Naive thymus-derived CD4-positive, alpha-beta T cell (primary cell): Measurements from ENCODE around the gene SIGLEC7. TPM values are rescaled to one million over a fixed set of nuclear protein-coding genes. Genes with fewer than 3 reads are reported as not detected.

ENCODE experiments used
- ATAC-seq: fragments of 150-1000 bp; cut with Tn5 transposase; 2 replicates; pipeline ENCODE4 v1.10.0; 2021; ENCODE audit warnings: mild to moderate bottlenecking, moderate library complexity
- CTCF ChIA-PET: fragments of 350-600 bp; sonication (Branson Sonifier 250); formaldehyde crosslinking; loops from one replicate; lab custom pipeline; 2021; ENCODE audit warnings: antibody characterized with exemption; lab: Charles Lee
- POLR2A ChIA-PET: fragments of 350-600 bp; sonication (Branson Sonifier 250); formaldehyde crosslinking; loops from one replicate; lab custom pipeline; 2021; ENCODE audit warnings: antibody characterized with exemption, inconsistent platforms; lab: Charles Lee
- DNase-seq, 9 donors: peaks; one replicate each; pipeline versions ENCODE4 v3.0.0 to v3.0.0-alpha.2; 2020 to 2022; ENCODE audit warnings: mixed read lengths in 1 of 9
- H3K27ac ChIP-seq: one replicate; pipeline ENCODE4 v1.7.0; 2013; ENCODE audit warnings: mild to moderate bottlenecking, low read depth, low read length, moderate library complexity
- H3K27me3 ChIP-seq, 2 donors: one replicate each; pipeline ENCODE4 v1.7.0; 2013; ENCODE audit warnings: low read length in 2 of 2, mild to moderate bottlenecking in 2 of 2, moderate library complexity in 2 of 2; ENCODE audit not compliant: control insufficient read depth in 2 of 2, insufficient read depth in 2 of 2
- H3K36me3 ChIP-seq, 3 experiments: 1 replicate in 2 of 3; 2 replicates in 1 of 3; pipeline ENCODE4 v1.7.0; 2013; ENCODE audit warnings: low read length in 3 of 3, mild to moderate bottlenecking in 3 of 3, moderate library complexity in 1 of 3; ENCODE audit not compliant: insufficient read depth in 3 of 3, control insufficient read depth in 2 of 3
- H3K4me1 ChIP-seq, 2 donors: one replicate each; pipeline ENCODE4 v1.7.0; 2013; ENCODE audit warnings: low read length in 2 of 2, mild to moderate bottlenecking in 2 of 2, moderate library complexity in 1 of 2; ENCODE audit not compliant: control insufficient read depth in 2 of 2, insufficient read depth in 2 of 2
- H3K4me3 ChIP-seq: 2 replicates; pipeline ENCODE4 v1.7.0; 2013; ENCODE audit warnings: mild to moderate bottlenecking, low read length
- H3K9me3 ChIP-seq, 3 experiments: 1 replicate in 2 of 3; 2 replicates in 1 of 3; pipeline ENCODE4 v1.7.0; 2013; ENCODE audit warnings: low read length in 3 of 3; ENCODE audit not compliant: control insufficient read depth in 2 of 3
- H3K27ac Mint-ChIP-seq, 9 donors: one replicate each; pipeline ENCODE4 v1.8.0; 2020 to 2022; ENCODE audit warnings: mixed read lengths in 9 of 9, mild to moderate bottlenecking in 8 of 9, moderate library complexity in 5 of 9, inconsistent platforms in 2 of 9
- H3K27me3 Mint-ChIP-seq, 5 donors: one replicate each; pipeline ENCODE4 v1.8.0; 2021 to 2022; ENCODE audit warnings: mixed read lengths in 5 of 5, mild to moderate bottlenecking in 1 of 5
- H3K36me3 Mint-ChIP-seq, 5 donors: one replicate each; pipeline ENCODE4 v1.8.0; 2020 to 2022; ENCODE audit warnings: mixed read lengths in 5 of 5, mild to moderate bottlenecking in 3 of 5, inconsistent platforms in 1 of 5
- H3K4me1 Mint-ChIP-seq, 7 donors: one replicate each; pipeline ENCODE4 v1.8.0; 2020 to 2022; ENCODE audit warnings: mixed read lengths in 7 of 7, mild to moderate bottlenecking in 3 of 7, inconsistent platforms in 1 of 7
- H3K4me3 Mint-ChIP-seq, 10 donors: one replicate each; pipeline ENCODE4 v1.8.0; 2020 to 2022; ENCODE audit warnings: mild to moderate bottlenecking in 10 of 10, mixed read lengths in 10 of 10, moderate library complexity in 6 of 10, inconsistent platforms in 2 of 10
- H3K9me3 Mint-ChIP-seq, 11 donors: one replicate each; pipeline ENCODE4 v1.8.0; 2020 to 2022; ENCODE audit warnings: mixed read lengths in 11 of 11, mild to moderate bottlenecking in 4 of 11, inconsistent platforms in 1 of 11, moderate library complexity in 1 of 11
- intact Hi-C, 2 donors: fragments of 100-400 bp; cut with micrococcal nuclease; formaldehyde crosslinking; loops; one replicate each; pipeline ENCODE4 v1.15.1; 2023
- polyA plus RNA-seq, 2 donors: library from polyadenylated mRNA; unstranded; fragments of 300-500 nt; fragmentation: Illumina TruSeq; gene quantifications; one replicate each; pipeline ENCODE4 v1.2.3, GENCODE V29; 2021
- total RNA-seq, 6 experiments: library from RNA in 5 of 6; stranded (reverse) in 5 of 6; gene quantifications; 1 replicate in 5 of 6; 2 replicates in 1 of 6; pipeline ENCODE4 v1.2.3 and lab custom pipeline; 2021 to 2026

Gene SIGLEC7
- total and polyA plus RNA-seq, 7 experiments from 2014 or later = 0.25 to 10.3 (median 0.68) TPM; not detected in 2

DNA sequence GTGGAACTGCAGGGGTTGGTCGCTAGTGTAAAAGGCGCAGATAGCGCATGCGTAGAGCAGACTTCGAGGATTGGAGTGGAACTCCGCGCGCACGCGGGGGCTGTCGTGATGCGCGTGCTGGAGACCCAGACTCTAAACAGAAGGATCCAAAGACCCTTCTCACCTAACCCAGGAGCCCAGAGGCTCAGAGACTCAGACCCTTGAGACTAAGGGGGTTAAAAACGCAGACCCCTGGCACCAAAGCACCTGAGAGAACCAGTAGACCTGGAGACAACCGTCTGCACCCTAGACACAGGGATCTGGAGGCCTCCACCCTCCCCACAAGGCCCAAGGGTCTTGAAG, 33.3 kb upstream of the SIGLEC7 start:
- H3K36me3 Mint-ChIP-seq = peaks cover 0 to 13% (median 7%) of the 10 kb centered on the region in 5 donors
- ATAC-seq = peak; percentile 60
- ChIA-PET CTCF (interaction anchor here (0.8 kb wide), 2 partner anchors 10 to 48 kb away, joined by 3 to 4 read pairs; no protein-coding TSS in a partner anchor), POLR2A (no interaction called here)
- no peaks in the 10 kb centered on the region for H3K27me3 Mint-ChIP-seq
- H3K27ac Mint-ChIP-seq = peak overlapping the region; percentile 92 to 99 (median 97)
- Histone ChIP-seq H3K27me3 (no peaks in the 10 kb centered on the region), H3K36me3 (peaks cover 0 to 14% (median 6%) of the 10 kb centered on the region in 3 experiments), H3K27ac (peak overlapping the region; percentile 77), H3K4me1 (peaks cover 14 to 17% of the 10 kb centered on the region in 2 donors), H3K4me3 (peak overlapping the region; percentile 92), H3K9me3 (no peaks in the 10 kb centered on the region)
- H3K4me3 Mint-ChIP-seq = peak overlapping the region; percentile 90 to 100 (median 98)
- H3K4me1 Mint-ChIP-seq = peaks cover 27 to 48% (median 37%) of the 10 kb centered on the region in 7 donors
- peaks cover 0 to 4% (median 0%) of the 10 kb centered on the region in 11 donors for H3K9me3 Mint-ChIP-seq
- DNase-seq = no peak
- intact Hi-C loops = loop anchor here (1.0 to 10.0 kb wide), 18 partner anchors 11 to 1341 kb away; partner anchors contain the start of genes VRK3 (in 2 of the 2), AKT1S1 (in 1 of the 2), AP2A1 (in 1 of the 2) and KCNC3 (in 1 of the 2)

- ATAC-seq (no peak), DNase-seq (no peak)
- peaks cover 0 to 4% (median 0%) of the 10 kb centered on the region in 3 experiments for H3K36me3 ChIP-seq
- CTCF ChIA-PET = no interaction called here
- intact Hi-C loops = no loop called here
- no peaks in the 10 kb centered on the region for H3K27me3 ChIP-seq
- peaks cover 31 to 35% of the 10 kb centered on the region in 2 donors for H3K4me1 ChIP-seq
- H3K4me1 Mint-ChIP-seq = peaks cover 25 to 37% (median 29%) of the 10 kb centered on the region in 7 donors
- no peak overlapping the region for H3K4me3 Mint-ChIP-seq
- peaks cover 0 to 4% (median 0%) of the 10 kb centered on the region in 11 donors for H3K9me3 Mint-ChIP-seq
- no peaks in the 10 kb centered on the region for H3K9me3 ChIP-seq
- H3K27me3 Mint-ChIP-seq = no peaks in the 10 kb centered on the region
- POLR2A ChIA-PET = interaction anchor here (1.7 to 2.9 kb wide), 3 partner anchors 10 to 17 kb away, joined by 4 to 9 read pairs (median 6); no protein-coding TSS in a partner anchor
- H3K36me3 Mint-ChIP-seq = peaks cover 0 to 8% (median 0%) of the 10 kb centered on the region in 5 donors
- no peak overlapping the region for H3K4me3 ChIP-seq
- peak overlapping the region in 1 of 9 donors; percentile 21 for H3K27ac Mint-ChIP-seq
- no peak overlapping the region for H3K27ac ChIP-seq
Measured at GRCh38 chr19:51110666-51110971, 31.5 kb upstream of the SIGLEC7 start.

GRCh38 chr19:51111606-51112005, 30.5 kb upstream of the SIGLEC7 start:
- DNase-seq (no peak), ATAC-seq (no peak)
- H3K9me3 ChIP-seq = no peaks in the 10 kb centered on the region
- peaks cover 41 to 45% of the 10 kb centered on the region in 2 donors for H3K4me1 ChIP-seq
- ChIA-PET POLR2A (interaction anchor here (0.7 to 2.9 kb wide), 2 partner anchors 9 to 16 kb away, joined by 3 to 9 read pairs; no protein-coding TSS in a partner anchor), CTCF (interaction anchor here (1.0 to 1.6 kb wide), 3 partner anchors 15 to 47 kb away, joined by 3 to 4 read pairs (median 3); no protein-coding TSS in a partner anchor)
- H3K36me3 Mint-ChIP-seq = peaks cover 0 to 5% (median 0%) of the 10 kb centered on the region in 5 donors
- no peak overlapping the region for H3K27ac Mint-ChIP-seq
- H3K36me3 ChIP-seq = peaks cover 0 to 4% (median 0%) of the 10 kb centered on the region in 3 experiments
- peaks cover 0 to 4% (median 0%) of the 10 kb centered on the region in 11 donors for H3K9me3 Mint-ChIP-seq
- intact Hi-C loops = no loop called here
- H3K4me3 Mint-ChIP-seq = no peak overlapping the region
- H3K27me3 ChIP-seq = no peaks in the 10 kb centered on the region
- H3K27me3 Mint-ChIP-seq = no peaks in the 10 kb centered on the region
- H3K27ac ChIP-seq = no peak overlapping the region
- H3K4me1 Mint-ChIP-seq = peaks cover 19 to 30% (median 26%) of the 10 kb centered on the region in 7 donors
- H3K4me3 ChIP-seq = no peak overlapping the region

DNA sequence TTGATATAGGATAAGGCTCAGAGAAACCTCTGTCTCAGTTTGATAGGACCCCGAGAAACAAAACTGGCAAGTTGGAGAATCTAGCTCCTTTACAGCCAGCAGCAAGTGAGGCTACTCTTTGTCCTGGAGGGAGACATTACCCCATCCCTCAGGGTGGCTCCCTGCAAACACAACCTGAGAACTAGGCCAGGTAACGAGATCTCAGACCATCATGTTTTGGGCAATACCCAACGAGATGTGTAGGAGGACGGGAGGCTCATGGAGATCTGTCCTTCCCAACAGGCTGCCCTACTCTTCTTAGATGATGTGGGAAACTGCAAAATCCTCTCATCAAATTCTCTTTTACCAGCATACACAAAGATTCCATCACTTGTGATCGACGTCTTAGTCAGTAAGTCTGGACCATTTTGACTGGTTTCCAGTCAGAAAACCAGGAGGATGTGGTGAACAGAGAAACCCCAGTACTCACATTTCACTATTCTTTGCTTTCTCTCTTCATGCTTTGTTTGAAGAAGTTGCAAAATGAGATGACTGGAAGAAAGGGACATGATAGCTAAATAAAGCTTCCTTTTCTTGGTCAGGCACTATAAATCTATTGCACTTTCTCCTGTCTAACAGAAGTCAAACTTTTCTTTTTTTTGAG, 27.9 kb upstream of the SIGLEC7 start:
- no peaks in the 10 kb centered on the region for H3K36me3 ChIP-seq
- no peaks in the 10 kb centered on the region for H3K27me3 ChIP-seq
- H3K4me3 Mint-ChIP-seq = peak overlapping the region in 7 of 10 donors; percentile 5 to 57 (median 41)
- no peaks in the 10 kb centered on the region for H3K9me3 ChIP-seq
- DNase-seq (peak in 5 of 9 donors; percentile 26 to 66 (median 51)), ATAC-seq (peak; percentile 63)
- H3K27ac Mint-ChIP-seq = peak overlapping the region in 8 of 9 donors; percentile 48 to 82 (median 61)
- peaks cover 5 to 26% (median 11%) of the 10 kb centered on the region in 7 donors for H3K4me1 Mint-ChIP-seq
- H3K36me3 Mint-ChIP-seq = no peaks in the 10 kb centered on the region
- no peaks in the 10 kb centered on the region for H3K9me3 Mint-ChIP-seq
- ChIA-PET CTCF (interaction anchor here (1.0 to 1.2 kb wide), 2 partner anchors 18 to 20 kb away, joined by 3 to 4 read pairs; no protein-coding TSS in a partner anchor), POLR2A (interaction anchor here (0.6 to 2.2 kb wide), 8 partner anchors 8 to 1670 kb away, joined by 3 to 9 read pairs (median 4); no protein-coding TSS in a partner anchor)
- no peak overlapping the region for H3K4me3 ChIP-seq
- H3K4me1 ChIP-seq = peaks cover 39 to 40% of the 10 kb centered on the region in 2 donors
- intact Hi-C loops = no loop called here
- peaks cover 0 to 6% (median 0%) of the 10 kb centered on the region in 5 donors for H3K27me3 Mint-ChIP-seq
- H3K27ac ChIP-seq = peak overlapping the region; percentile 33

- no peaks in the 10 kb centered on the region for H3K36me3 ChIP-seq
- H3K4me1 ChIP-seq = peaks cover 42 to 57% of the 10 kb centered on the region in 2 donors
- H3K4me3 ChIP-seq = no peak overlapping the region
- Mint-ChIP-seq H3K4me1 (peaks cover 22 to 38% (median 27%) of the 10 kb centered on the region in 7 donors), H3K9me3 (peaks cover 0 to 5% (median 0%) of the 10 kb centered on the region in 11 donors), H3K27ac (peak overlapping the region in 6 of 9 donors; percentile 3 to 59 (median 44)), H3K27me3 (peaks cover 0 to 7% (median 0%) of the 10 kb centered on the region in 5 donors), H3K4me3 (peak overlapping the region in 3 of 10 donors; percentile 25 to 50 (median 48)), H3K36me3 (no peaks in the 10 kb centered on the region)
- H3K27me3 ChIP-seq = no peaks in the 10 kb centered on the region
- POLR2A ChIA-PET = no interaction called here
- ATAC-seq (peak; percentile 44), DNase-seq (no peak)
- CTCF ChIA-PET = no interaction called here
- H3K27ac ChIP-seq = no peak overlapping the region
- intact Hi-C loops = no loop called here
- H3K9me3 ChIP-seq = no peaks in the 10 kb centered on the region
Measured at GRCh38 chr19:51116736-51117286, 25.3 kb upstream of the SIGLEC7 start.

DNA sequence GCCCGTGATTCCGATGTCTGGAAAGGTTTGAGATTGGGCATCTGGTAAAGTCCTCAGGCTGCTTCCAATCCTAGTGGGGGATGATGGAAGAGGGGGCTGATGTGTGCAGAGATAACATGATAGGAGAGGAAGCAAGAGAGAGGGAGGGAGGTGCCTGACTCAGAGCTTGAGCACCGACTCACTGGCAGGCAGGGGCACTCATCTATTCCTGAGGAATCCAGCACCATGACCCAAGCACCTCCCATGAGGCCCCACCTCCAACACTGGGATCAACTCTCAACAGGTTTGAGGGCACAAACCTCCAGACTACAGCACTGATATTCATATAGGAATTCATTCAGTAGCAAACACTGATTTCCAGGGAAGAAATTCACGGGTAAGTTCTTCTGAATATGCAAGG, 23.0 kb upstream of the SIGLEC7 start:
- no peak overlapping the region for H3K4me3 ChIP-seq
- Mint-ChIP-seq H3K27ac (peak overlapping the region in 8 of 9 donors; percentile 1 to 55 (median 38)), H3K27me3 (peaks cover 0 to 7% (median 0%) of the 10 kb centered on the region in 5 donors), H3K4me1 (peaks cover 42 to 58% (median 50%) of the 10 kb centered on the region in 7 donors), H3K4me3 (no peak overlapping the region), H3K9me3 (peaks cover 0 to 5% (median 0%) of the 10 kb centered on the region in 11 donors), H3K36me3 (peaks cover 0 to 2% (median 0%) of the 10 kb centered on the region in 5 donors)
- POLR2A ChIA-PET = interaction anchor here (0.7 kb wide), 1 partner anchor 61 kb away, joined by 5 read pairs; no protein-coding TSS in a partner anchor
- no peaks in the 10 kb centered on the region for H3K9me3 ChIP-seq
- H3K36me3 ChIP-seq = no peaks in the 10 kb centered on the region
- ATAC-seq (no peak), DNase-seq (no peak)
- intact Hi-C loops = loop anchor here in 1 of 2 donors (2.0 kb wide), 1 partner anchor 14 kb away; no protein-coding TSS in a partner anchor
- H3K4me1 ChIP-seq = peaks cover 52 to 75% of the 10 kb centered on the region in 2 donors
- no peaks in the 10 kb centered on the region for H3K27me3 ChIP-seq
- CTCF ChIA-PET = interaction anchor here (0.8 kb wide), 1 partner anchor 11 kb away, joined by 3 read pairs; the partner anchor contains the start of gene CTU1
- no peak overlapping the region for H3K27ac ChIP-seq
